Jurkat, Clone E6-1 (cell line): ENCODE results near the gene ADRA2B.
"Not testable (repeated sequence)": the region's sequence is repeated elsewhere in the genome, so short reads cannot be mapped to it uniquely, and the experiment has no call there.

Experiments used
- DNase-seq: peaks from one replicate; pipeline ENCODE4 v3.0.0-alpha.2; 2011; ENCODE audit warnings: low read depth, low spot score
- H3K4me3 ChIP-seq: 2 replicates; pipeline ENCODE4 v1.5.1; 2011; ENCODE audit warnings: mild to moderate bottlenecking, low read length, control low read depth, moderate library complexity

Gene ADRA2B

DNA sequence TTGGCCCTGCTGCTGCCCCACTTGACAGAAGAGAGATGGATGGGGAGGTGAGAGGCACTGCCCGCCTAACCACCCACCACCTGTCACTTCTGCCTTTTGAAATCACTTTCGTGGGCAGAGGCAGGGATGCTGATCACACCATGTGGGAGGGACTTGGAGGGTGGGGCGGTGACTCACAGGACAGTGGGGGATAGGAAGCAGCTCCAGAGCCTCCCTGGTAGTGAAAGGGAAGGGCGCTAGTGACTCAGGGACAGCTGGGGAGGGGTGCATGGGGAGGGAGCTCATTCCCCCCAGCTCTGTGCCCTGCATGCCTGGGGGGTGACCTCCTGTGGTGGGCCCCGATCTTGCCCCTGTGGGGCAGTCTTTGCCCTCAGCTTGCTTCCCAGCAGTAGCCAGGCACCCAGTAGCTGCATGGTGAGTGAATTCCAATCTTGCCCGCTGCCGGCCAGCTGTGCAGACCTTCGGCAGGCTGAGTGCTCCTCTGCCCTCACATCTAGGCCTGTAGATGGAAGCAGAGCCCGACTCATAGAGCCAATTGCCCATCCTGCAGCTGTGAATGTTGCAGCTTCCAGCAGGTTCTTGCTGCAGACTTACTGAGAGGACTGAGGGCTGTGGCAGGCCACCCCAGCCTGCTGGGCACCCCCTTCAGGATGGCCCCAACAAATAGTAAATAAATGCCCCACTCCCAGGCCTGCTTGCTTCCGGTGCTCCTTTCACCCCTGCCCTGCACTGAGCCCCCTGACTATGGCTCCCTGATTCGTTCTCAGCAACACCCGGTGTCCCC, 53.1 kb downstream of the ADRA2B start:
- not testable (repeated sequence) for H3K4me3 ChIP-seq, DNase-seq
